WTC11 (cell line): ENCODE results near the gene ZNF423. TPM values are rescaled to one million over a fixed set of nuclear protein-coding genes. Genes with fewer than 3 reads are reported as not detected.

Source experiments
- ATAC-seq: fragments of 200-7000 bp; cut with Tn5 transposase; 2 replicates; pipeline ENCODE4 v1.10.0; 2021; ENCODE audit warnings: mild to moderate bottlenecking, moderate library complexity
- CTCF ChIA-PET: fragments of 300-600 bp; sonication (Branson Sonifier 250); formaldehyde crosslinking; loops from one replicate; lab custom pipeline; 2021; ENCODE audit warnings: antibody characterized with exemption; lab: Charles Lee
- POLR2A ChIA-PET: fragments of 350-600 bp; sonication (Branson Sonifier 250); formaldehyde crosslinking; loops from one replicate; lab custom pipeline; 2021; ENCODE audit warnings: antibody characterized with exemption; lab: Charles Lee
- DNase-seq: peaks from one replicate; pipeline ENCODE4 v3.0.0; 2021; ENCODE audit warnings: low spot score
- H3K27ac Mint-ChIP-seq: 2 replicates; pipeline ENCODE4 v1.8.0; 2021; ENCODE audit warnings: mixed read lengths
- H3K27me3 Mint-ChIP-seq: 2 replicates; pipeline ENCODE4 v1.8.0; 2021; ENCODE audit warnings: low read depth, mild to moderate bottlenecking, moderate library complexity, mixed read lengths
- H3K36me3 Mint-ChIP-seq: 2 replicates; pipeline ENCODE4 v1.8.0; 2021; ENCODE audit warnings: mixed read lengths
- H3K4me1 Mint-ChIP-seq: 2 replicates; pipeline ENCODE4 v1.8.0; 2022; ENCODE audit warnings: mixed read lengths
- H3K4me3 Mint-ChIP-seq: 2 replicates; pipeline ENCODE4 v1.8.0; 2021; ENCODE audit warnings: mild to moderate bottlenecking, moderate library complexity, mixed read lengths
- H3K9me3 Mint-ChIP-seq: 2 replicates; pipeline ENCODE4 v1.8.0; 2021; ENCODE audit warnings: mixed read lengths
- ATF1 ChIP-seq: sonication (generic); formaldehyde crosslinking; IDR thresholded peaks from 2 replicates; pipeline ENCODE4 v1.8.1; 2023; ENCODE audit warnings: mild to moderate bottlenecking, moderate library complexity, missing genetic modification reagents
- ATF6 ChIP-seq: sonication (generic); formaldehyde crosslinking; IDR thresholded peaks from 2 replicates; pipeline ENCODE4 v1.8.1; 2023; ENCODE audit warnings: mild to moderate bottlenecking, missing genetic modification reagents
- CBFB ChIP-seq: sonication (generic); formaldehyde crosslinking; IDR thresholded peaks from 2 replicates; pipeline ENCODE4 v1.8.1; 2022; ENCODE audit warnings: mild to moderate bottlenecking, low read depth, missing genetic modification reagents
- CTCF ChIP-seq: fragments of 200-600 bp; IDR thresholded peaks from 2 replicates; pipeline ENCODE4 v1.8.0; 2022; ENCODE audit warnings: antibody characterized with exemption
- ERG ChIP-seq: fragments of 250-450 bp; sonication (Bioruptor Pico); IDR thresholded peaks from 2 replicates; pipeline ENCODE4 v1.8.0; 2021; ENCODE audit warnings: mild to moderate bottlenecking
- FOXP1 ChIP-seq: sonication (generic); formaldehyde crosslinking; IDR thresholded peaks from 2 replicates; pipeline ENCODE4 v1.8.0; 2022; ENCODE audit warnings: missing genetic modification reagents, mild to moderate bottlenecking, moderate library complexity, borderline replicate concordance
- IRF1 ChIP-seq: sonication (generic); formaldehyde crosslinking; IDR thresholded peaks from 2 replicates; pipeline ENCODE4 v1.8.0; 2023; ENCODE audit warnings: missing genetic modification reagents
- IRF2 ChIP-seq: sonication (generic); formaldehyde crosslinking; IDR thresholded peaks from 2 replicates; pipeline ENCODE4 v1.8.0; 2022; ENCODE audit warnings: low read depth, missing genetic modification reagents, borderline replicate concordance
- KAT7 ChIP-seq: sonication (generic); formaldehyde crosslinking; IDR thresholded peaks from 2 replicates; pipeline ENCODE4 v1.8.1; 2023; ENCODE audit warnings: missing genetic modification reagents, mild to moderate bottlenecking, borderline replicate concordance
- NFE2L1 ChIP-seq: sonication (generic); formaldehyde crosslinking; IDR thresholded peaks from 2 replicates; pipeline ENCODE4 v1.8.1; 2023; ENCODE audit warnings: missing genetic modification reagents
- NR3C1 ChIP-seq: sonication (generic); formaldehyde crosslinking; conservative IDR thresholded peaks from 2 replicates; pipeline ENCODE4 v1.8.1; 2023; ENCODE audit warnings: low read depth, mild to moderate bottlenecking, missing genetic modification reagents
- OVOL2 ChIP-seq: fragments of 250-450 bp; sonication (Bioruptor Pico); IDR thresholded peaks from 2 replicates; pipeline ENCODE4 v1.9.0; 2021; ENCODE audit warnings: mild to moderate bottlenecking, borderline replicate concordance
- RELA ChIP-seq: sonication (generic); formaldehyde crosslinking; IDR thresholded peaks from 2 replicates; pipeline ENCODE4 v1.8.1; 2022; ENCODE audit warnings: missing genetic modification reagents, mild to moderate bottlenecking, borderline replicate concordance
- SMAD4 ChIP-seq: sonication (generic); formaldehyde crosslinking; IDR thresholded peaks from 2 replicates; pipeline ENCODE4 v1.8.0; 2022; ENCODE audit warnings: mild to moderate bottlenecking, missing genetic modification reagents
- SOX15 ChIP-seq: fragments of 250-450 bp; sonication (Bioruptor Pico); IDR thresholded peaks from 2 replicates; pipeline ENCODE4 v1.9.0; 2021; ENCODE audit warnings: mild to moderate bottlenecking
- SP1 ChIP-seq: sonication (generic); formaldehyde crosslinking; conservative IDR thresholded peaks from 2 replicates; pipeline ENCODE4 v1.8.1; 2022; ENCODE audit warnings: missing genetic modification reagents
- TCF7 ChIP-seq: sonication (generic); formaldehyde crosslinking; IDR thresholded peaks from 2 replicates; pipeline ENCODE4 v1.8.0; 2022; ENCODE audit warnings: mild to moderate bottlenecking, low read depth, missing genetic modification reagents, moderate library complexity
- USF2 ChIP-seq: sonication (generic); formaldehyde crosslinking; IDR thresholded peaks from 2 replicates; pipeline ENCODE4 v1.8.1; 2023; ENCODE audit warnings: mild to moderate bottlenecking, missing genetic modification reagents, moderate library complexity
- ZBTB21 ChIP-seq: sonication (generic); formaldehyde crosslinking; IDR thresholded peaks from 2 replicates; pipeline ENCODE4 v1.8.1; 2023; ENCODE audit warnings: mild to moderate bottlenecking, missing genetic modification reagents, borderline replicate concordance
- ZNF219 ChIP-seq: sonication (generic); formaldehyde crosslinking; IDR thresholded peaks from 2 replicates; pipeline ENCODE4 v1.8.0; 2023; ENCODE audit warnings: missing genetic modification reagents, mild to moderate bottlenecking, borderline replicate concordance
- ZNF416 ChIP-seq: fragments of 250-450 bp; sonication (Bioruptor Pico); IDR thresholded peaks from 2 replicates; pipeline ENCODE4 v1.9.0; 2021; ENCODE audit warnings: mild to moderate bottlenecking, inconsistent platforms
- ZSCAN18 ChIP-seq: fragments of 250-450 bp; sonication (Bioruptor Pico); IDR thresholded peaks from 2 replicates; pipeline ENCODE4 v2.1.2; 2022; ENCODE audit warnings: mild to moderate bottlenecking, moderate library complexity
- total RNA-seq: library from RNA; stranded (reverse); gene quantifications from 3 replicates; pipeline ENCODE4 v1.2.3, GENCODE V29; 2021

The ZNF423 gene
- total RNA-seq, 1 experiment from 2014 or later: 38.8 TPM

GRCh38 chr16:49599704-49600103 lies 256.2 kb downstream of the ZNF423 start:
- Mint-ChIP-seq H3K4me3 (no peak overlapping the region), H3K27ac (peak overlapping the region; percentile 9), H3K36me3 (no peaks in the 10 kb centered on the region), H3K4me1 (peaks cover 45% of the 10 kb centered on the region), H3K27me3 (no peaks in the 10 kb centered on the region), H3K9me3 (no peaks in the 10 kb centered on the region)
- ChIA-PET POLR2A (no interaction called here), CTCF (no interaction called here)
- DNase-seq: no peak
- ATAC-seq: no peak
- TF ChIP-seq SP1 (CRISPR knock-in tag) (no peak), NR3C1 (CRISPR knock-in tag) (no peak), ZNF416 (no peak), NFE2L1 (CRISPR knock-in tag) (no peak), TCF7 (no peak), KAT7 (CRISPR knock-in tag) (no peak), OVOL2 (no peak), USF2 (CRISPR knock-in tag) (no peak), IRF1 (CRISPR knock-in tag) (no peak), SMAD4 (CRISPR knock-in tag) (no peak), ZSCAN18 (CRISPR knock-in tag) (no peak), SOX15 (CRISPR knock-in tag) (no peak), ATF6 (CRISPR knock-in tag) (no peak), FOXP1 (CRISPR knock-in tag) (no peak), CBFB (CRISPR knock-in tag) (no peak), ZBTB21 (no peak)

GRCh38 chr16:49599281-49599680 lies 256.6 kb downstream of the ZNF423 start:
- ChIA-PET POLR2A (no interaction called here), CTCF (no interaction called here)
- TF ChIP-seq ATF1: no peak
- TF ChIP-seq RELA (CRISPR knock-in tag): no peak
- no peak for TF ChIP-seq ZNF219 (CRISPR knock-in tag)
- no peak overlapping the region for H3K4me3 Mint-ChIP-seq
- no peaks in the 10 kb centered on the region for H3K9me3 Mint-ChIP-seq
- DNase-seq (no peak), ATAC-seq (no peak)
- H3K4me1 Mint-ChIP-seq: peaks cover 49% of the 10 kb centered on the region
- H3K27me3 Mint-ChIP-seq: no peaks in the 10 kb centered on the region
- H3K27ac Mint-ChIP-seq: peak overlapping the region; percentile 9
- no peaks in the 10 kb centered on the region for H3K36me3 Mint-ChIP-seq

GRCh38 chr16:49598383-49599170 lies 257.3 kb downstream of the ZNF423 start:
- CTCF ChIA-PET: interaction anchor here (1.1 to 1.9 kb wide), 3 partner anchors 41 to 53 kb away, joined by 3 to 5 read pairs (median 3); no protein-coding TSS in a partner anchor
- POLR2A ChIA-PET: no interaction called here
- Mint-ChIP-seq H3K36me3 (no peaks in the 10 kb centered on the region), H3K27me3 (no peaks in the 10 kb centered on the region), H3K9me3 (no peaks in the 10 kb centered on the region), H3K4me1 (peaks cover 52% of the 10 kb centered on the region), H3K27ac (no peak overlapping the region), H3K4me3 (no peak overlapping the region)
- ATAC-seq: no peak
- no peak for DNase-seq
- TF ChIP-seq FOXP1 (CRISPR knock-in tag) (no peak), ERG (CRISPR knock-in tag) (no peak), IRF2 (CRISPR knock-in tag) (no peak), IRF1 (CRISPR knock-in tag) (no peak), SMAD4 (CRISPR knock-in tag) (no peak), USF2 (CRISPR knock-in tag) (no peak), CTCF (no peak), RELA (CRISPR knock-in tag) (no peak)
